ENCODE measurements around the gene NFX1. TPM values are rescaled to one million over a fixed set of nuclear protein-coding genes. Genes with fewer than 3 reads are reported as not detected.

NFX1 gene
- total and polyA plus RNA-seq, 12 donors, result 17.5 to 44.4 (median 31.2) TPM

GRCh38 chr9:33265211-33265865, 25.0 kb upstream of the NFX1 start:
- Histone ChIP-seq H3K36me3 (replicated peaks in 1 of 2) (peaks cover 0 to 60% of the 10 kb centered on the region in 2 donors), H3K4me3 (peak overlapping the region in 2 of 4 donors; percentile 77 to 93), H3K4me1 (replicated peaks in 1 of 2) (peaks cover 17 to 26% of the 10 kb centered on the region in 2 donors), H3K27me3 (no peaks in the 10 kb centered on the region), H3K9me3 (replicated peaks in 1 of 3) (no peaks in the 10 kb centered on the region), H3K27ac (peak overlapping the region in 4 of 5 donors; percentile 63 to 96 (median 87))
- WGBS, 4 donors, result 15 to 20% (median 17%) methylated on average over 13 of the region's 13 CpGs
- peak in 6 of 7 donors; percentile 21 to 39 (median 26) for DNase-seq
- TF ChIP-seq CTCF (IDR thresholded peaks at IDR 0.05) (no peak), POLR2A (IDR thresholded peaks at IDR 0.05) (no peak)
- intact Hi-C loops (cut with DNase I), result no loop called here

- no peaks in the 10 kb centered on the region for H3K9me3 ChIP-seq (replicated peaks in 1 of 3)
- intact Hi-C loops (cut with DNase I), result no loop called here
- no peaks in the 10 kb centered on the region for H3K27me3 ChIP-seq
- no peak overlapping the region for H3K4me3 ChIP-seq
- no peak overlapping the region for H3K27ac ChIP-seq
- H3K4me1 ChIP-seq (replicated peaks in 1 of 2), result peaks cover 17 to 26% of the 10 kb centered on the region in 2 donors
- no peak for DNase-seq
- TF ChIP-seq POLR2A (IDR thresholded peaks at IDR 0.05), result no peak
- TF ChIP-seq CTCF (IDR thresholded peaks at IDR 0.05), result no peak
- H3K36me3 ChIP-seq (replicated peaks in 1 of 2), result peaks cover 0 to 60% of the 10 kb centered on the region in 2 donors
Observed at GRCh38 chr9:33267151-33267767, 23.1 kb upstream of the NFX1 start.

- H3K4me3 ChIP-seq, result no peak overlapping the region
- H3K36me3 ChIP-seq (replicated peaks in 1 of 2), result peaks cover 0 to 86% of the 10 kb centered on the region in 2 donors
- 95 to 99% (median 97%) methylated on average over 3 of the region's 3 CpGs for WGBS, 4 donors
- peaks cover 9 to 14% of the 10 kb centered on the region in 2 donors for H3K4me1 ChIP-seq (replicated peaks in 1 of 2)
- H3K27me3 ChIP-seq, result no peaks in the 10 kb centered on the region
- no peak for TF ChIP-seq CTCF (IDR thresholded peaks at IDR 0.05)
- no peak for TF ChIP-seq POLR2A (IDR thresholded peaks at IDR 0.05)
- DNase-seq, result no peak
- intact Hi-C loops (cut with DNase I), result no loop called here
- no peak overlapping the region for H3K27ac ChIP-seq
- H3K9me3 ChIP-seq (replicated peaks in 1 of 3), result no peaks in the 10 kb centered on the region
Observed at GRCh38 chr9:33270146-33270545, 20.2 kb upstream of the NFX1 start.

- Histone ChIP-seq H3K27ac (no peak overlapping the region), H3K4me3 (no peak overlapping the region), H3K27me3 (no peaks in the 10 kb centered on the region), H3K36me3 (replicated peaks in 1 of 2) (peaks cover 0 to 97% of the 10 kb centered on the region in 2 donors), H3K9me3 (replicated peaks in 1 of 3) (no peaks in the 10 kb centered on the region), H3K4me1 (replicated peaks in 1 of 2) (no peaks in the 10 kb centered on the region)
- intact Hi-C loops (cut with DNase I), result no loop called here
- TF ChIP-seq CTCF (IDR thresholded peaks at IDR 0.05) (no peak), POLR2A (IDR thresholded peaks at IDR 0.05) (no peak)
- peak in 1 of 7 donors; percentile 19 for DNase-seq
- WGBS, 4 donors, result 92 to 100% (median 98%) methylated on average over 1 of the region's 1 CpG
Observed at GRCh38 chr9:33272061-33272460, 18.3 kb upstream of the NFX1 start.
